Subcutaneous adipose tissue (tissue), 4 donors: ENCODE results near the gene SYT12. TPM values are rescaled to one million over a fixed set of nuclear protein-coding genes. Genes with fewer than 3 reads are reported as not detected.

ENCODE experiments used
- total RNA-seq, 4 donors: library from RNA; depleted of rRNA; stranded (reverse); fragments of >200 nt; gene quantifications; one replicate each; pipeline ENCODE4 v1.1.0, GENCODE V29; 2016
- TF ChIP-seq, protein P1 (sequence below): fragments of 450-650 bp; IDR thresholded peaks from one replicate; pipeline ENCODE4 v1.5.1; 2016; ENCODE audit warnings: low read depth, mild to moderate bottlenecking, control low read depth, antibody characterized with exemption, moderate library complexity

SYT12 gene
- total RNA-seq: under 1 TPM; 0.16 to 0.44 (median 0.36) TPM

- TF ChIP-seq, protein P1, sequence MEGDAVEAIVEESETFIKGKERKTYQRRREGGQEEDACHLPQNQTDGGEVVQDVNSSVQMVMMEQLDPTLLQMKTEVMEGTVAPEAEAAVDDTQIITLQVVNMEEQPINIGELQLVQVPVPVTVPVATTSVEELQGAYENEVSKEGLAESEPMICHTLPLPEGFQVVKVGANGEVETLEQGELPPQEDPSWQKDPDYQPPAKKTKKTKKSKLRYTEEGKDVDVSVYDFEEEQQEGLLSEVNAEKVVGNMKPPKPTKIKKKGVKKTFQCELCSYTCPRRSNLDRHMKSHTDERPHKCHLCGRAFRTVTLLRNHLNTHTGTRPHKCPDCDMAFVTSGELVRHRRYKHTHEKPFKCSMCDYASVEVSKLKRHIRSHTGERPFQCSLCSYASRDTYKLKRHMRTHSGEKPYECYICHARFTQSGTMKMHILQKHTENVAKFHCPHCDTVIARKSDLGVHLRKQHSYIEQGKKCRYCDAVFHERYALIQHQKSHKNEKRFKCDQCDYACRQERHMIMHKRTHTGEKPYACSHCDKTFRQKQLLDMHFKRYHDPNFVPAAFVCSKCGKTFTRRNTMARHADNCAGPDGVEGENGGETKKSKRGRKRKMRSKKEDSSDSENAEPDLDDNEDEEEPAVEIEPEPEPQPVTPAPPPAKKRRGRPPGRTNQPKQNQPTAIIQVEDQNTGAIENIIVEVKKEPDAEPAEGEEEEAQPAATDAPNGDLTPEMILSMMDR: no peak
Measured at GRCh38 chr11:67022961-67023956, at the start of gene SYT12. TSS of gene SYT12 (plus strand) at chr11:67023134. CDS start at chr11:67030145, 7,011 bp downstream.

GRCh38 chr11:66973956-66974580 is 48.9 kb upstream of the SYT12 start:
- TF ChIP-seq, protein P1: no peak

- TF ChIP-seq, protein P1: no peak
Measured at GRCh38 chr11:66974724-66975404, 48.1 kb upstream of the SYT12 start, which contains the start of gene C11orf86. TSS of gene C11orf86 (plus strand) at chr11:66975304. CDS start at chr11:66975363, 59 bp downstream.

DNA sequence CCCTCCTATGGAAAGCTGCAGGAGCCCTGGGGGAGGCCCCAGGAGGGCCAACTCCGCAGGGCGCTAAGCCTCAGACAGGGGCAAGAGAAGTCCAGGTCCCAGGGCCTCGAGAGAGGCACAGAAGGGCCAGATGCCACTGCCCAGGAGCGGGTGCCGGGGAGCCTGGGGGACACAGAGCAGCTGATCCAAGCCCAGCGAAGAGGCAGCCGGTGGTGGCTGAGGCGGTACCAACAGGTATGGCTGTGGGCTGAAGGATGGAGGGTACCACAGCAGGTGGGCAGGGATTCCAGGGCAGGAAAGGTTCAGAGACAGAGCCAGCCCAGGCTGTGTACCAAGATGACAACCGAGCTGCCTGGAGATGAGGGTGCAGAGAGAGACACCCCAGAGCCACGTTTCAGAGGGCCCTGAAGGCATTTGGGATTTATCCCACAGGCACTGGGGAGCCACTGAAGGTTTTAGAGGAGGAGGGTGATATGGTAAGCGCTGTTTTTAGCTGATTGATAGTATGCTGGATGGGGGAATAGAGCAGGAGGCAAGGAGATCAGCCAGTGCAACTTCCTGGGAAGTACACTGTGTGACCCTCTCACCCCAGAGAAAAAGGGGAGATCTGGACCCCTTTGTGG is 47.4 kb upstream of the SYT12 start:
- TF ChIP-seq, protein P1: no peak

DNA sequence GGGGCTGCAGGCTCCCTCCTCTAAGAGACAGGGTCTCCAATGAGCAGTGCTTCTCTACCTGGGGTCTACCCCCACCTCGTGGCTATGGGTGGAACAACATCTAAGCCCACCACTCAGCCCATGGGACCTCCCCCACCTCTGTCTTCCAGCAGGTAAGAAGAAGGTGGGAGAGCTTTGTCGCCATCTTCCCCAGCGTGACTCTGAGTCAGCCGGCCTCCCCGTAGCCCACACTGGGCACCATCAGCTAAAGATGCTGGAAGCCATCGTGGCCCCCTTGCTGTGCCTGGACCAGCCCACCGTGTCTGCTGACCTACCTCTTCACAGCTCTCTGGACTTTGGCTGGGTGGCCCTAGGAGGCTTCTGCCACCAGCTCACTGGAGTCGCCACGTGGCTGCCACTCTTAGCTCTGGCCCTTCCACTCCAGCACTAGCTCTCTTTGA is 46.9 kb upstream of the SYT12 start:
- TF ChIP-seq, protein P1: no peak

- TF ChIP-seq, protein P1: no peak
Measured at GRCh38 chr11:66976925-66977324, 46.0 kb upstream of the SYT12 start.
